Measurements from ENCODE around the gene ALOX5.

DNA sequence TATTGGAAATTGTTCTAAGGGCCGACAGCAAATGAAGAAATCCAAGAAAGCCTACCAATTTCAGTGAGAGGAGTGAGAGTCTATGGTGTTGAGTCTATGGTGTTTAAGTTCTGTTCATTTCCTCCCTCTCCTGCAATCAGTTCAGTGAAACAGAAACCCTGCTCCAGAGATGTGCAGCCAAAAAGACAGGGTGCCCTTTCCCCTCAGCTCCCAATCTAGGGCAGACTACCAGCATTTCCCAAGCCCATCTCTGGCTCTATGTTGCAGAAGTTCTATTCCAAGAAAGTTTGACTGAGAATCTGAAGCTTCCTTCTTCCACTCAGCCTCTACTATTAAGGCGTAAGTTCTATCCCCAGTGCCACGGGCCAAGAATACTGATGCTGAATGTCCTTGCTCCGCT, 18.5 kb upstream of the ALOX5 start:
- TF ChIP-seq POLR2A (IDR thresholded peaks at IDR 0.05; ENCODE audit: low read length) (no peak), GATA1 (IDR thresholded peaks at IDR 0.05; ENCODE audit: low read depth, low read length) (no peak)
